Renal cortical epithelial cell (primary cell): ENCODE data around the gene HLTF. TPM values are rescaled to one million over a fixed set of nuclear protein-coding genes. Genes with fewer than 3 reads are reported as not detected.
"Not testable (repeated sequence)": the region's sequence is repeated elsewhere in the genome, so short reads cannot be mapped to it uniquely, and the experiment has no call there.

ENCODE experiments used
- DNase-seq: peaks from one replicate; pipeline ENCODE4 v3.0.0-alpha.2; 2011; ENCODE audit warnings: low read depth
- total RNA-seq: library from RNA; depleted of rRNA; stranded (reverse); fragments of >200 nt; gene quantifications from 2 replicates; pipeline ENCODE4 v1.2.3, GENCODE V29; 2014

Gene HLTF
- total RNA-seq, 1 donor from 2014 or later: 51.7 TPM

DNA sequence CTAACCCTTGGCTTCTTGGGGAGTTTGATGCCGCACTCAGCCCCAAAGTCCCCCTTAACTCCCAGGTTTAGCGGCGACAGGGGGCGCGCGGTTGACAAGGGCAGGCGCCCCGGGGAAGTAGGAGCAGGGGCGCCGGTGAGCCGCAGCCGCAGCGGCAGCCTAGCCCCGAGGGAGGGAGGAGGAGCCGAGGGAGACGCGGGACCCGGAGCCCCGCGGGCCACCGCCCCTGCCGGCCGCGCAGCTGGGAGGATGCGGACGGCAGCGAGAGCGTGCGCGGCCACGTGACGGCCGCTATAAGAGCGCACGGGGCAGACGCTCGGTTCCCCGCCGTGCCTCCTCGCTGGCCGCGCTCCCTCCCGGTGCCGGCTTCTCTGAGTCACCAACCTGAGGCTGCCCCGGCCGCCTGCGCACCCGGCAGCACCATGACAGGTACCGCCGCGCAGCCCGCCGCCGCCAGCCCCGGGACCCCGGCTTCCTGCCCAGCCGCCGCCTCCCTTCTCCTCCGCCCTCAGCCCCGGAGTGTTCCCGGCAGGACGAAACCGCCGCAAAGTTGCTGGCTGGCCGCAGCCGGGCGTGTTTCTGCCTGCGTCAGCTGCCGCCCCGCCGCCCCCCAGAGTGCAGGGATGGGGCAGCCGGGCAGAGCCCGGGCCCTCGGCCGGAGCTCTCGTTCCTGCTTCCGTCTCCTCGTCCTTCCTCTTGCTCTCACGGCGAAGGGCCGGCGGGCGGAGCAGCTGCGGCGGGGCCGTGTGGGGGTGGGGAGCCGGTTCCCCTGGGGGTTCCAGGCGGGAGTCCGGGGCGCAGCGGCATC, 94.9 kb downstream of the HLTF start, which contains the start of gene GYG1:
Gene GYG1 (plus strand): TSS at position 322 of the 808 bp plus-strand sequence. CDS start 101 bp downstream, at position 423.
- peak; percentile 48 for DNase-seq

DNA sequence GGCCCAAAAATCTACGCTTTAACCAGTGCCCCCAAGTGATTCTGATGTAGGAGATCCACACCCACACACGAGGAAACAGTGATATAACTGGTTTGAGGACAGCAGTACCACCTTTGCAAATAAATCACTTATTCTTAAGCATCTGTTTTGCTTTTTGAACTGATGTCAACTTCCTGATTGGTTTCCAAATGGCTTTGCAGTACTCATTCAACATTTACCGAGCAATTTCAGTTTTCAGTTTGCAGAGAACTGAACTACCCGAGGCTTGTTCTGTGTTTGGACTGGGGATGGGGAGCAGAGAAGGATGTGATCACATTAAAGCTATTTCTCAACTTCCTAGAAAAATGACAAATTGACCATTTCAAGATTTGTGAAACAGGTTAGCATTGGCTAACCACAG, 96.1 kb downstream of the HLTF start:
- no peak for DNase-seq

DNA sequence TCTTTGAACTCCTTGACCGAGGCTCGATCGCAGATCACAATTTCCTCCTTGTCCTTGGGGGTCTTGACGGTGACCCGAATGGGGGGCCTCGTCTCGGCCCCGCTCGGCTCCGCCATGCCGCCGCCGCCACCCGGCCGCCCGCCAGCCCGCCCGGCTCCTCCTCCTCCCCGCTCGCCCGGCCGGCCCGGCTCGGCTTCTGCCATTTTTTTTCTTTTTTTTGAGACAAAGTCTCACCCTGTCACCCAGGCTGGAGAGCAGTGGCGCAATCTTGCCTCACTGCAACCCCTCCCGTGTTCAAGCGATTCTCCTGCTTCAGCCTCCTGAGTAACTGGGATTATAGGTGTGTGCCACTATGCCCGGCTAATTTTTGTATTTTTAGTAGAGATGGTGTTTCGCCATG, 98.8 kb downstream of the HLTF start:
- not testable (repeated sequence) for DNase-seq

DNA sequence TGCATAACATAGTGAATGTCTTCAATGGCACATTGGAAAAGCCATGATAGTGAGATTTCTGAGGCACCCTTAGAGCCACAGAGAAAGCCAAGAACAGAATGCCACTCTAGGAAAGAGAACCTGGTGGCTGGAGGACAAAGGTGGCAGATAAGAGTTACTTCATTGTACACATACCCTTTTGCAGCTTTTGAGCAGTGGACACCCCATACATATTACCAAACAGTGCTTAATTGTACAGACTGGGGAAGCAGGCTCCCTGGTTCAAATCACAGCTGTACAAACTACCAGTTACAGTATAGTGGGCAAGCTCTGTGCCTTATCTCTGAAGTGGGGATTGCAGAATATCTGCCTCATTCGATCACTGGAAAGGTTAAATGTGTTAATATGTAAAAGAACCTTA, 105.1 kb downstream of the HLTF start:
- no peak for DNase-seq

Other genes with a start within 250 kb of the HLTF start
- gene CPA3, start 221.2 kb downstream of the HLTF start, total RNA-seq: not detected in 2 replicates
- gene GYG1, start 95.0 kb downstream of the HLTF start, total RNA-seq: 25.0 and 37.5 TPM in 2 replicates
- 37.8 and 45.5 TPM in 2 replicates for gene HPS3, start 43.1 kb upstream of the HLTF start, total RNA-seq
- gene CP, start 135.3 kb upstream of the HLTF start, total RNA-seq: 2.4 and 85.8 TPM in 2 replicates
- gene TM4SF18, start 247.1 kb upstream of the HLTF start, total RNA-seq: 11.9 and 21.5 TPM in 2 replicates